WTC11 (cell line): ENCODE measurements around the gene AMOTL1.

Experiments
- NFE2L1 ChIP-seq: sonication (generic); formaldehyde crosslinking; IDR thresholded peaks from 2 replicates; pipeline ENCODE4 v1.8.1; 2023; ENCODE audit warnings: missing genetic modification reagents
- SP1 ChIP-seq: sonication (generic); formaldehyde crosslinking; conservative IDR thresholded peaks from 2 replicates; pipeline ENCODE4 v1.8.1; 2022; ENCODE audit warnings: missing genetic modification reagents
- TCF7 ChIP-seq: sonication (generic); formaldehyde crosslinking; IDR thresholded peaks from 2 replicates; pipeline ENCODE4 v1.8.0; 2022; ENCODE audit warnings: mild to moderate bottlenecking, low read depth, missing genetic modification reagents, moderate library complexity
- TEAD1 ChIP-seq: sonication (generic); formaldehyde crosslinking; IDR thresholded peaks from 2 replicates; pipeline ENCODE4 v1.8.0; 2022; ENCODE audit warnings: mild to moderate bottlenecking, missing genetic modification reagents
- TP53 ChIP-seq: sonication (generic); formaldehyde crosslinking; IDR thresholded peaks from 2 replicates; pipeline ENCODE4 v1.8.1; 2023; ENCODE audit warnings: mild to moderate bottlenecking, missing genetic modification reagents
- ZNF121 ChIP-seq: sonication (generic); formaldehyde crosslinking; IDR thresholded peaks from 2 replicates; pipeline ENCODE4 v1.8.0; 2023; ENCODE audit warnings: missing genetic modification reagents
- ZNF232 ChIP-seq: sonication (generic); formaldehyde crosslinking; IDR thresholded peaks from 2 replicates; pipeline ENCODE4 v1.8.0; 2022; ENCODE audit warnings: mild to moderate bottlenecking, missing genetic modification reagents
- TF ChIP-seq, protein P1 (sequence below): sonication (generic); formaldehyde crosslinking; conservative IDR thresholded peaks from 2 replicates; pipeline ENCODE4 v1.8.1; 2022; ENCODE audit warnings: mild to moderate bottlenecking, missing genetic modification reagents
- TF ChIP-seq, protein P2 (sequence below): sonication (generic); formaldehyde crosslinking; IDR thresholded peaks from 2 replicates; pipeline ENCODE4 v1.8.1; 2023; ENCODE audit warnings: mild to moderate bottlenecking, missing genetic modification reagents, borderline replicate concordance
- TF ChIP-seq, protein P3 (sequence below): fragments of 200-600 bp; IDR thresholded peaks from 2 replicates; pipeline ENCODE4 v1.8.0; 2022; ENCODE audit warnings: antibody characterized with exemption
- TF ChIP-seq, protein P4 (sequence below): sonication (generic); formaldehyde crosslinking; IDR thresholded peaks from 2 replicates; pipeline ENCODE4 v1.8.1; 2022; ENCODE audit warnings: low read depth, missing genetic modification reagents, borderline replicate concordance
- TF ChIP-seq, protein P5 (sequence below): sonication (generic); formaldehyde crosslinking; IDR thresholded peaks from 2 replicates; pipeline ENCODE4 v1.8.0; 2022; ENCODE audit warnings: mild to moderate bottlenecking, missing genetic modification reagents
- TF ChIP-seq, protein P6 (sequence below): sonication (generic); formaldehyde crosslinking; IDR thresholded peaks from 2 replicates; pipeline ENCODE4 v1.8.0; 2023; ENCODE audit warnings: mild to moderate bottlenecking, missing genetic modification reagents

DNA sequence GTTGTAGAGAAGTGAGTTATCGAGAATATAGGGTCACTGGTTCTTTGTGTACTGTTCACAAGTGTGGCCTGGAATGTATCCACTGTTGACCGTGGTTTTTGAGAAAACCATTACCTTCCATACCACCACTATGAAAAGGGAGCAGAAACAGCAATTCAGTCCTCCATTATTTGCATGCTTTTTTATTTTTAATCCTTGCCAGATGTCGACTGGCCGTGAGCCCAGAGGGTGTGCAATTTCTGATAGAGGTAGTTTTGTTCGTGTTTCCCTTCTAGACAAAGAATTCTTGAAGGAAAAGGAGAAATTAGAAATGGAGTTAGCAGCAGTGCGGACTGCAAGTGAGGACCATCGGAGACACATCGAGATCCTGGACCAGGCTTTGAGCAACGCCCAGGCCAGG, 81.7 kb downstream of the AMOTL1 start:
- TF ChIP-seq, protein P1, sequence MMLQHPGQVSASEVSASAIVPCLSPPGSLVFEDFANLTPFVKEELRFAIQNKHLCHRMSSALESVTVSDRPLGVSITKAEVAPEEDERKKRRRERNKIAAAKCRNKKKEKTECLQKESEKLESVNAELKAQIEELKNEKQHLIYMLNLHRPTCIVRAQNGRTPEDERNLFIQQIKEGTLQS (CRISPR knock-in tag), result no peak
- TF ChIP-seq ZNF232 (CRISPR knock-in tag), result no peak
- no peak for TF ChIP-seq SP1 (CRISPR knock-in tag)
- TF ChIP-seq, protein P2, sequence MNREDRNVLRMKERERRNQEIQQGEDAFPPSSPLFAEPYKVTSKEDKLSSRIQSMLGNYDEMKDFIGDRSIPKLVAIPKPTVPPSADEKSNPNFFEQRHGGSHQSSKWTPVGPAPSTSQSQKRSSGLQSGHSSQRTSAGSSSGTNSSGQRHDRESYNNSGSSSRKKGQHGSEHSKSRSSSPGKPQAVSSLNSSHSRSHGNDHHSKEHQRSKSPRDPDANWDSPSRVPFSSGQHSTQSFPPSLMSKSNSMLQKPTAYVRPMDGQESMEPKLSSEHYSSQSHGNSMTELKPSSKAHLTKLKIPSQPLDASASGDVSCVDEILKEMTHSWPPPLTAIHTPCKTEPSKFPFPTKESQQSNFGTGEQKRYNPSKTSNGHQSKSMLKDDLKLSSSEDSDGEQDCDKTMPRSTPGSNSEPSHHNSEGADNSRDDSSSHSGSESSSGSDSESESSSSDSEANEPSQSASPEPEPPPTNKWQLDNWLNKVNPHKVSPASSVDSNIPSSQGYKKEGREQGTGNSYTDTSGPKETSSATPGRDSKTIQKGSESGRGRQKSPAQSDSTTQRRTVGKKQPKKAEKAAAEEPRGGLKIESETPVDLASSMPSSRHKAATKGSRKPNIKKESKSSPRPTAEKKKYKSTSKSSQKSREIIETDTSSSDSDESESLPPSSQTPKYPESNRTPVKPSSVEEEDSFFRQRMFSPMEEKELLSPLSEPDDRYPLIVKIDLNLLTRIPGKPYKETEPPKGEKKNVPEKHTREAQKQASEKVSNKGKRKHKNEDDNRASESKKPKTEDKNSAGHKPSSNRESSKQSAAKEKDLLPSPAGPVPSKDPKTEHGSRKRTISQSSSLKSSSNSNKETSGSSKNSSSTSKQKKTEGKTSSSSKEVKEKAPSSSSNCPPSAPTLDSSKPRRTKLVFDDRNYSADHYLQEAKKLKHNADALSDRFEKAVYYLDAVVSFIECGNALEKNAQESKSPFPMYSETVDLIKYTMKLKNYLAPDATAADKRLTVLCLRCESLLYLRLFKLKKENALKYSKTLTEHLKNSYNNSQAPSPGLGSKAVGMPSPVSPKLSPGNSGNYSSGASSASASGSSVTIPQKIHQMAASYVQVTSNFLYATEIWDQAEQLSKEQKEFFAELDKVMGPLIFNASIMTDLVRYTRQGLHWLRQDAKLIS, result no peak
- TF ChIP-seq, protein P3, sequence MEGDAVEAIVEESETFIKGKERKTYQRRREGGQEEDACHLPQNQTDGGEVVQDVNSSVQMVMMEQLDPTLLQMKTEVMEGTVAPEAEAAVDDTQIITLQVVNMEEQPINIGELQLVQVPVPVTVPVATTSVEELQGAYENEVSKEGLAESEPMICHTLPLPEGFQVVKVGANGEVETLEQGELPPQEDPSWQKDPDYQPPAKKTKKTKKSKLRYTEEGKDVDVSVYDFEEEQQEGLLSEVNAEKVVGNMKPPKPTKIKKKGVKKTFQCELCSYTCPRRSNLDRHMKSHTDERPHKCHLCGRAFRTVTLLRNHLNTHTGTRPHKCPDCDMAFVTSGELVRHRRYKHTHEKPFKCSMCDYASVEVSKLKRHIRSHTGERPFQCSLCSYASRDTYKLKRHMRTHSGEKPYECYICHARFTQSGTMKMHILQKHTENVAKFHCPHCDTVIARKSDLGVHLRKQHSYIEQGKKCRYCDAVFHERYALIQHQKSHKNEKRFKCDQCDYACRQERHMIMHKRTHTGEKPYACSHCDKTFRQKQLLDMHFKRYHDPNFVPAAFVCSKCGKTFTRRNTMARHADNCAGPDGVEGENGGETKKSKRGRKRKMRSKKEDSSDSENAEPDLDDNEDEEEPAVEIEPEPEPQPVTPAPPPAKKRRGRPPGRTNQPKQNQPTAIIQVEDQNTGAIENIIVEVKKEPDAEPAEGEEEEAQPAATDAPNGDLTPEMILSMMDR, result no peak
- TF ChIP-seq, protein P4, sequence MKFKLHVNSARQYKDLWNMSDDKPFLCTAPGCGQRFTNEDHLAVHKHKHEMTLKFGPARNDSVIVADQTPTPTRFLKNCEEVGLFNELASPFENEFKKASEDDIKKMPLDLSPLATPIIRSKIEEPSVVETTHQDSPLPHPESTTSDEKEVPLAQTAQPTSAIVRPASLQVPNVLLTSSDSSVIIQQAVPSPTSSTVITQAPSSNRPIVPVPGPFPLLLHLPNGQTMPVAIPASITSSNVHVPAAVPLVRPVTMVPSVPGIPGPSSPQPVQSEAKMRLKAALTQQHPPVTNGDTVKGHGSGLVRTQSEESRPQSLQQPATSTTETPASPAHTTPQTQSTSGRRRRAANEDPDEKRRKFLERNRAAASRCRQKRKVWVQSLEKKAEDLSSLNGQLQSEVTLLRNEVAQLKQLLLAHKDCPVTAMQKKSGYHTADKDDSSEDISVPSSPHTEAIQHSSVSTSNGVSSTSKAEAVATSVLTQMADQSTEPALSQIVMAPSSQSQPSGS (CRISPR knock-in tag), result no peak
- TF ChIP-seq, protein P5, sequence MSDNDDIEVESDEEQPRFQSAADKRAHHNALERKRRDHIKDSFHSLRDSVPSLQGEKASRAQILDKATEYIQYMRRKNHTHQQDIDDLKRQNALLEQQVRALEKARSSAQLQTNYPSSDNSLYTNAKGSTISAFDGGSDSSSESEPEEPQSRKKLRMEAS, result no peak
- TF ChIP-seq, protein P6, sequence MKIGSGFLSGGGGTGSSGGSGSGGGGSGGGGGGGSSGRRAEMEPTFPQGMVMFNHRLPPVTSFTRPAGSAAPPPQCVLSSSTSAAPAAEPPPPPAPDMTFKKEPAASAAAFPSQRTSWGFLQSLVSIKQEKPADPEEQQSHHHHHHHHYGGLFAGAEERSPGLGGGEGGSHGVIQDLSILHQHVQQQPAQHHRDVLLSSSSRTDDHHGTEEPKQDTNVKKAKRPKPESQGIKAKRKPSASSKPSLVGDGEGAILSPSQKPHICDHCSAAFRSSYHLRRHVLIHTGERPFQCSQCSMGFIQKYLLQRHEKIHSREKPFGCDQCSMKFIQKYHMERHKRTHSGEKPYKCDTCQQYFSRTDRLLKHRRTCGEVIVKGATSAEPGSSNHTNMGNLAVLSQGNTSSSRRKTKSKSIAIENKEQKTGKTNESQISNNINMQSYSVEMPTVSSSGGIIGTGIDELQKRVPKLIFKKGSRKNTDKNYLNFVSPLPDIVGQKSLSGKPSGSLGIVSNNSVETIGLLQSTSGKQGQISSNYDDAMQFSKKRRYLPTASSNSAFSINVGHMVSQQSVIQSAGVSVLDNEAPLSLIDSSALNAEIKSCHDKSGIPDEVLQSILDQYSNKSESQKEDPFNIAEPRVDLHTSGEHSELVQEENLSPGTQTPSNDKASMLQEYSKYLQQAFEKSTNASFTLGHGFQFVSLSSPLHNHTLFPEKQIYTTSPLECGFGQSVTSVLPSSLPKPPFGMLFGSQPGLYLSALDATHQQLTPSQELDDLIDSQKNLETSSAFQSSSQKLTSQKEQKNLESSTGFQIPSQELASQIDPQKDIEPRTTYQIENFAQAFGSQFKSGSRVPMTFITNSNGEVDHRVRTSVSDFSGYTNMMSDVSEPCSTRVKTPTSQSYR (CRISPR knock-in tag), result no peak
- no peak for TF ChIP-seq ZNF121 (CRISPR knock-in tag)
- no peak for TF ChIP-seq NFE2L1
- TF ChIP-seq TP53 (CRISPR knock-in tag), result no peak
- TF ChIP-seq TCF7 (CRISPR knock-in tag), result no peak
- TF ChIP-seq TEAD1 (CRISPR knock-in tag), result no peak
